Activated naive CD8-positive, alpha-beta T cell treated with anti-CD3 and anti-CD28 coated beads, Interleukin-2, amount 50 U/mL, for 16 hours (primary cell): ENCODE data around the gene MTMR11.
"Not testable (repeated sequence)": the region's sequence is repeated elsewhere in the genome, so short reads cannot be mapped to it uniquely, and the experiment has no call there.

Experiments
- DNase-seq: peaks from one replicate; pipeline ENCODE4 v3.0.0-alpha.2; 2020; ENCODE audit warnings: low read depth, low spot score

Gene MTMR11, protein sequence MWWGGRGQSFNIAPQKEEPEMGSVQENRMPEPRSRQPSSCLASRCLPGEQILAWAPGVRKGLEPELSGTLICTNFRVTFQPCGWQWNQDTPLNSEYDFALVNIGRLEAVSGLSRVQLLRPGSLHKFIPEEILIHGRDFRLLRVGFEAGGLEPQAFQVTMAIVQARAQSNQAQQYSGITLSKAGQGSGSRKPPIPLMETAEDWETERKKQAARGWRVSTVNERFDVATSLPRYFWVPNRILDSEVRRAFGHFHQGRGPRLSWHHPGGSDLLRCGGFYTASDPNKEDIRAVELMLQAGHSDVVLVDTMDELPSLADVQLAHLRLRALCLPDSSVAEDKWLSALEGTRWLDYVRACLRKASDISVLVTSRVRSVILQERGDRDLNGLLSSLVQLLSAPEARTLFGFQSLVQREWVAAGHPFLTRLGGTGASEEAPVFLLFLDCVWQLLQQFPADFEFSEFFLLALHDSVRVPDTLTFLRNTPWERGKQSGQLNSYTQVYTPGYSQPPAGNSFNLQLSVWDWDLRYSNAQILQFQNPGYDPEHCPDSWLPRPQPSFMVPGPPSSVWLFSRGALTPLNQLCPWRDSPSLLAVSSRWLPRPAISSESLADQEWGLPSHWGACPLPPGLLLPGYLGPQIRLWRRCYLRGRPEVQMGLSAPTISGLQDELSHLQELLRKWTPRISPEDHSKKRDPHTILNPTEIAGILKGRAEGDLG

GRCh38 chr1:149936170-149936991 is at the start of gene MTMR11:
Gene MTMR11, minus strand, starts transcription at chr1:149936879. Its CDS starts 232 bp downstream, at chr1:149936647.
- DNase-seq = no peak

- no peak for DNase-seq
Observed at GRCh38 chr1:149979972-149980540, 43.4 kb upstream of the MTMR11 start.

- DNase-seq = no peak
Observed at GRCh38 chr1:149979245-149979971, 42.7 kb upstream of the MTMR11 start.

DNA sequence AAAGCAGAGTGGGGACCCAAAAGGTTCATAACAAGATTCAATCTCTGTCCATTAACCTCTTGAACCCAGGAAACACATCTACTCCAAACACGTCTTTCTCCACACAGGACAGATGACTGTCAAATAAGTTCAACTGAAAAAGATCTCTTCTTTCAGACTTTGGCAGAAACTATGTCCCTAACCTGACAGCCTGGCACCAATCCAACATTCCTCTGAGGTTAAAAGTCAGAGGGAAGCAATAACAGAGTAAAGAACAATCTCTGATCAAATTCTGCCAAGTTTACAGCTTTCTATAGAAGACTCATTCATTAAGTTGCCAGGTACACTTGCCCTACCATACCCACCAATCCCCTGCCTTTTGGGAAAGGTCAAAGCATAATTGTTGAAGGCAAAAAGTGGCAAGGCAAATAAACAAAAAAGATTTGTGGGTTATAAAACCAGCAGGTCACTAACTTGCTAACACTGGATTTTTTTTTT is 41.9 kb upstream of the MTMR11 start:
- no peak for DNase-seq

DNA sequence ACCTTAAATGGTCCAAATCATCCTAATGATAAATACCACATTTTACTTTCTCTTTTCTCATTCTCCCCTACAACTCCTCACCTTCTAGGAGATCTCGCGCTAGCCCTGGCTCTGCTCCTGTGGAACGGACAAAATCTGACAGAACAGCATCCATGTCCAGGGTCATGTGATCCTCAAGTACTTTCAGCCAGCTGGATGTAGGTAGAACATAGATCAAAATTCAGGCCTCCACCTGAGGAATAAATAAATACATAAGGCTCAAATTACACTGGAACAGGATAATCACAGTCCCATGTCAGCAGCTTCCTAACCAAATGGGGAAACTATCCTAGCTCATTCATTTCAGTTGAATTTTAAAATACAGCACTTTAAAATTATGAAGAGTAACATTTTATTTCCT is 40.7 kb upstream of the MTMR11 start:
- DNase-seq = no peak

DNA sequence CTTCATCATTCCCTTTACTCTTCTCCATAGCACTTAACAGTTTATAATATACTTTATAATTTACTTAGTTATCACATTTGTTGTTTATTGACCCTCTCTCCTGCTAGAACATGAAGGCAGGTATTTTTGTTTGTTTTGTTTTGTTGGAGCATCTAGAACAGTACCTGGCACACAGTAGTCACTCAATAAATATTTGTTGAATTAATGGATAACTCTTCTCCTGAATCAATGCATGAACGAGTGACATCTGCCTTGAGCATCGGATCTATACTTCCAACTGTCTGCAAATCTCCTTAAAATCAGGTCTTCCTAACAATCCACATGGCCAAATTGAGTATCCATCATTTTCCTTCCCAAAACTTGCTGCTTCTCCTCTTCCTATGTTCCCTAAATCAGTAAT is 35.9 kb upstream of the MTMR11 start:
- no peak for DNase-seq

GRCh38 chr1:149967646-149968045 is 31.0 kb upstream of the MTMR11 start:
- DNase-seq = no peak

DNA sequence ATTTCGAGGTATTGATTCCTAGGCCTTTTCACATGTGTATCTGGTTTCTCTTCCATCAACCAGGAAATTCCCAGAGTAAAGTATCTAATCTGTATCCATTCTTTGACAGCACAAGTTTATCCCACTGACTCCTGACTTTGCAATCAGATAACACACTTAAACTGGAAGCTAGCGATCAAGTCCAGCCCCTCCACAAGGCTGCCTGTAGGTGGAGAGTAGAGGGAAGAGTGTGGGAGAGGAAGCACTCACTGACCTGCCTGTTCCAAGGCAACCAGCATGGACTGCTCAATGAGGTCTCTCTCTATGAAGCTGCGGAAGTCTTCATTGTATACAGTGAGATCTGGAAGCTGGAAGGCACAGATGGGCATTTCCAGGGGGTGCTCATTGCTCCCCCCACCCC is 30.4 kb upstream of the MTMR11 start:
- no peak for DNase-seq

- DNase-seq = no peak
Observed at GRCh38 chr1:149966405-149966804, 29.7 kb upstream of the MTMR11 start.

DNA sequence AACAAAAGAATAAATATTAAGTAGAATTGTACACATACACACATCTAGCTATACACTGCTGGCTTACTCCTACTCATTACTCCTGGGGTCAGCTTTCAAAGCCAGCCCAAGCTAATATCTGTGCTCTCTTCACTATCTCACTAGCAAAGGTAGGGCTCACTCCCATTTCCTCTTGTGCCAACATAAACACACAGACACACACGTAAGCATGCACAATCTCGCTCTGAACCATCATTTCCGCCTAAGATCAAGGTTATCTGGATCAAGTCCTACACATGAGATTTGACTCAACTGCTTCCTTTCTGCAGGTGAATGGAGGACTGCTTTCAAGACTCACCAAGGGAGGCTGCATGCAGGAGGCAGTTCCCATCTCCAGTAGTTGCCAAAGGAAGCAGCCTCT is 28.8 kb upstream of the MTMR11 start:
- DNase-seq = no peak

GRCh38 chr1:149963358-149963757 is 26.7 kb upstream of the MTMR11 start:
- no peak for DNase-seq

DNA sequence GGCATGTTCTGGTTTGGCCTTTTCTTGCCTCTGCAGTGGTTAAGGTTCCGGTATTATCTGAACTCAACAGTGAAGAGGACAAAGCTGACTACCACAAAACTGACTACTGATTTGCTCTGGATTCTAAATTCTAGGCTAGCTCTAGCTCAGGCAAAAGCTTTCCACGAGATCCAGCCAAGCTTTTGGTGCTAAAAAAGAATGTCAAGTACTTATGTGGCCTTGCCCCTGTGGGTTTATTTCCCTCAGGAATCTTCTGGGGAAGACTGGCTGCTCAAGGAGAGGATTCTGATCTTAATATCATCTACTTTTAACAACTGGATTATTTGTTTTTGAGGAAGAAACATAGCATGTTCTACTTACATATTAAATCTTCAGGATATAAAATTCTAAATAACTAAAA is 26.1 kb upstream of the MTMR11 start:
- DNase-seq = no peak

DNA sequence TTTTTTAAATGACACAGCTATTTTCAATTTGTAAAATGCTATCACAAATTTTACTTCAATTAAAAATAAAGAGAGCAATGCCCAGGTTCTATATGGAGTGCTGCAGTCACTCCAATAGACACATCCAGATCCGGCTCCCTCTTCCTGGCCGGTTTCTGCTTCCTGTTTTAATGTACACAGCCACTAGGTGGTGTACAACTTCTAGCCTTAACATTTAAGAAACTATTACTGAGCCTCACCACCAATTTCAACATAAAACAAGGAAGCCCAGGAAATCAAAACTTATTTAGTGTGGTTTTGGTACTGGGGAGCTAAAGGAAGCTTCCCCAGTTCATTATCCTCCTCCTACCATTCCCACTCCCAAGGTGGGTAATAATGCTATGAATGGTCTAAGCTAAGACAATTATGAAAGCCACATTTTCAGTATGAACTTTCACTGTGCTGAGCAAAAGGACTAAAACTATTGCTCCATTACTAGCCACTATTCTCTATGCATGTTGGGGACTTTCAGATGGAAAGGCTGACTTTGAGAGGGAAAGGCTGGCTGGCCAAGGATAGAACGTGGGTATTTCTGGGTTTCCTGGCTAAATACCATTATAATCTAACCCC is 25.5 kb upstream of the MTMR11 start:
- no peak for DNase-seq

- not testable (repeated sequence) for DNase-seq
Observed at GRCh38 chr1:149957548-149957947, 20.9 kb upstream of the MTMR11 start.

DNA sequence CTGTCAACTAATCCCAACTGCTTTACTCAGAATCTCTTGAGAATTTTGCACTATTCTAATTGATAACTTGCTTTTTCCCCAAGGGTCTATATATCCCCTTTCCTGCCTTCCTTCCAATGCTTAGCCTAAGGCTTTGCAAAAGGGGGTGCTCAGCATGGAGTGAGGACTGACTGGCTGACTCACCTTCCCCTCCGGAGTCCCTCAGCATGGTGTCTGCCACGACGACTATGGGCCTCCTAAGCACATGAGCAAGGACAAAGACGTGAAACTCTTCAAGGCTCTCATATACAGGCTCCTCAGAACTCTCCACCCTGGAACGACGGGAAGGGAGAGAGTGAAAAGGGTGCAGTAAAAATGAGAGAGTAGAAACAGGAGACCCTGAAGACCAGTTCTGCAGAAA is 13.2 kb upstream of the MTMR11 start:
- no peak for DNase-seq

DNA sequence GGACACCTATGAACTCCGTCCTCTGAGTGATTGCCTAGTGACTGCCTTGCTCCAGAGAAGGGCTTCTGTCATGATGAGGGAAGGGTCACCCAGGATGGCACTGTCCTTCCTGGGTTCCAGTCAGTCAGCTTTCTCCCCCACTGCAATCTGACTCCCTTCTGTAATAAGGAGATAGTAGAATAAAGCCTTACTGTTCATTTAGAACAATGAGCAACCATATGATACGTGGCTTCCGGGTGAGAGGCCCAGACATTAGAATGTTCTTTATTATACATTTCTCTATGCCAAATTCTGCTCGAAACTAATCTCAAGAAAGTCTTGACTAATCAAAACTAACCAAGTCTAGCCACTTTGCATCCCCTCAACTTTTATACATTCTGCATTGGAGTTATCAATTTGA is 8.5 kb upstream of the MTMR11 start:
- no peak for DNase-seq

GRCh38 chr1:149942885-149943284 is 6.2 kb upstream of the MTMR11 start:
- no peak for DNase-seq

DNA sequence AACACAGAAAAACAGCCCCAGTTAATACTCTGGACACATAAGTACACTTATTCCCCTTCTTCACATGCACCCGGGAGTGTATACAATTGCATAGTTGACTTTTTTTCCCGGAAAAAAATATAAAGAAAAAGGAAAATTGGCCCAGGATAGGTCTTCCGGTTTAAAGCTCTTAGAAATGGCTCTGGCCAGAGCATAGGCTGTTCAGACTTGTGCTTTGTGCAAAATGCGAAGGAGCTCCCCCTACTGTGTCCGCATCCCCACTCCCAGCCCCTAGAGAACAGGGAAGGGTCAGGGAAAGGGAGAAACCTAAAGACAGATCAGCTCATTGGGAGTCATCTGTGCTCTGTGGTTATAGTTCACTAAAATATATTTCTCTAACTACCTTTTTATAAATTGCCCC is 5.5 kb upstream of the MTMR11 start:
- no peak for DNase-seq

GRCh38 chr1:149940427-149940826 is 3.7 kb upstream of the MTMR11 start:
- no peak for DNase-seq

DNA sequence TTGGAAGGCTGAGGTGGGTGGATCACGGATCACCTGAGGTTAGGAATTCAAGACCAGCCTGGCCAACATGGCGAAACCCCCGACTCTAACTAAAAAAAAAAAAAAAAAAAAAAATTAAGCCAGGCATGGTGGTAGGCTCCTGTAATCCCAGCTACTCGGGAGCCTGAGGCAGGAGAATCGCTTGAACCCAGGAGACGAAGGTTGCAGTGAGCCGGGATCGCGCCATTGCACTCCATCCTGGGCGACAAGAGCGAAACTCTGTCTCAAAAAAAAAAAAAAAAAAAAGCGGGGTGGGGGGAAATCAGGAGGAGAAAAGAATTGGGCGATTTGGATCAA is 2.0 kb upstream of the MTMR11 start:
- not testable (repeated sequence) for DNase-seq

DNA sequence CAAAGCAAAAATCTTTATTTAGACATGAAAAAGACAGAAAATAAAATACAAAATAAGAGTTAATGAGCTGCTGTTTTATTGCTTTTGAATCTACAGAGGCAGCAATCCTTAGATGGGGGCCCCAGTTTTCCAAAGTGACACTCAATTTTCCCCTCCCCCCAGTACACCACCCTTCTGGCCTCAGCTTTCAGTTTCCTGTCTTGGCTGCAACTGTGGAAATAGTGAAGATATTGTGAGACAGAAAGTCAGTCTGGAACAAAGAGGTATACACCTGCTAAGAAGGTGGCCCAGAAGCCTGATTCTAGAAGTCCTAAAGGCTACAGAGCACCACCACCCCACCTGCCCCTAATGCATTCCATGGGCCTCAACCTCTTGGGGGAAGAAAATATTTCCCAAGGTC is 1.1 kb upstream of the MTMR11 start:
- no peak for DNase-seq
